HG03196 (cell line): Measurements from ENCODE around the gene EML3.
"Not testable (repeated sequence)": the region's sequence is repeated elsewhere in the genome, so short reads cannot be mapped to it uniquely, and the experiment has no call there.

Experiments
- ATAC-seq: cut with Tn5 transposase; IDR thresholded peaks from one replicate; pipeline ENCODE4 v1.9.1; 2021; ENCODE audit not compliant: unreplicated experiment

The EML3 gene, protein sequence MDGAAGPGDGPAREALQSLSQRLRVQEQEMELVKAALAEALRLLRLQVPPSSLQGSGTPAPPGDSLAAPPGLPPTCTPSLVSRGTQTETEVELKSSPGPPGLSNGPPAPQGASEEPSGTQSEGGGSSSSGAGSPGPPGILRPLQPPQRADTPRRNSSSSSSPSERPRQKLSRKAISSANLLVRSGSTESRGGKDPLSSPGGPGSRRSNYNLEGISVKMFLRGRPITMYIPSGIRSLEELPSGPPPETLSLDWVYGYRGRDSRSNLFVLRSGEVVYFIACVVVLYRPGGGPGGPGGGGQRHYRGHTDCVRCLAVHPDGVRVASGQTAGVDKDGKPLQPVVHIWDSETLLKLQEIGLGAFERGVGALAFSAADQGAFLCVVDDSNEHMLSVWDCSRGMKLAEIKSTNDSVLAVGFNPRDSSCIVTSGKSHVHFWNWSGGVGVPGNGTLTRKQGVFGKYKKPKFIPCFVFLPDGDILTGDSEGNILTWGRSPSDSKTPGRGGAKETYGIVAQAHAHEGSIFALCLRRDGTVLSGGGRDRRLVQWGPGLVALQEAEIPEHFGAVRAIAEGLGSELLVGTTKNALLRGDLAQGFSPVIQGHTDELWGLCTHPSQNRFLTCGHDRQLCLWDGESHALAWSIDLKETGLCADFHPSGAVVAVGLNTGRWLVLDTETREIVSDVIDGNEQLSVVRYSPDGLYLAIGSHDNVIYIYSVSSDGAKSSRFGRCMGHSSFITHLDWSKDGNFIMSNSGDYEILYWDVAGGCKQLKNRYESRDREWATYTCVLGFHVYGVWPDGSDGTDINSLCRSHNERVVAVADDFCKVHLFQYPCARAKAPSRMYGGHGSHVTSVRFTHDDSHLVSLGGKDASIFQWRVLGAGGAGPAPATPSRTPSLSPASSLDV

DNA sequence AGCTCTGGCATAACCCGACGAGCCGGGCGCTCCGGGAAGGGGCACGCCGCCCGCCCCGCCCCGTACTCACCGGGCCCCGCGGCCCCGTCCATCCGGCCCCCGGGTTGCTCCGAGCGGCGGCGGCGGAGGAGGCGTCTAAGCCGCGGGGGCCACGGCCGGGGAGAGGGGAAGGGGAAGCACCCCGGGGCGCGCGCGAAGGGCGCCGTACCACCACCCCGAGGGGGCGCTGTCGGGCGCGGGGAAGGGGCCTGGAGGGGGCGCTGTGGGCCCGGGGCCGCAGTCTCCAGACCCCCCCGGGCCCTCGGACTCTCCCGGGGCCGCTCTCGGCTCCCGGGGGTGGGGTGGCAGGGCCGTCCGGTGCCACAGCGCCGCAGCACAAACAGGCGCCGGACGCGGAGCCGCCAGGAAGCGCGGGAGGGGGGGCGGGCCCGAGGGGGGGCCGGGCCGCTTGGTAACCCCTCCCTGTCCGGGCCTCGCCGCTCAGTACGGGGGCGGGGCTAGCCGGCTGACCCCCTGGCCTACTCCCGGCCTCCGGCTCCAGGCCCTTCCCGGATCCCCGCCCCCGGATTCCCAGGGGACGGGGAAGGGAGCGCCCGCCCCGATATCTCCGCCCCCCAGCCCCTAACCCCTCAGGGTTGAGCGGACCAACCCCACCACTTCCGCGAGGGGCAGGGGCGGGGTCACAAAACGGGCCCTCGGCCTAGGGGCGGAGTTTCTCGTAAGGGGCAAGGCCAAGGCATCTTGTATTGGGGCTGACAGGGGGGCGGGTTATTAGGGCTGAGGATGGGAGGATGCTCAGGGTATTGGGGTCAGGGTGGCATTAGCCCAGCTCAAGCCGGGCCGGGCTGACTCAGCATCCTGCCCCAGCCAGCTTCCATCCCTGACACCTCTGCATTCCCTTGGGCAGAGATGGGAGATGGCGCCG is at the start of gene EML3, which contains the start of gene ROM1:
Gene EML3 (minus strand): TSS at position 410 of the 925 bp plus-strand sequence. CDS start 318 bp downstream, at position 92.
Gene ROM1 (plus strand): TSS at position 892 of the 925 bp plus-strand sequence. CDS start 25 bp downstream, at position 917.
- ATAC-seq, result peak; percentile 49

DNA sequence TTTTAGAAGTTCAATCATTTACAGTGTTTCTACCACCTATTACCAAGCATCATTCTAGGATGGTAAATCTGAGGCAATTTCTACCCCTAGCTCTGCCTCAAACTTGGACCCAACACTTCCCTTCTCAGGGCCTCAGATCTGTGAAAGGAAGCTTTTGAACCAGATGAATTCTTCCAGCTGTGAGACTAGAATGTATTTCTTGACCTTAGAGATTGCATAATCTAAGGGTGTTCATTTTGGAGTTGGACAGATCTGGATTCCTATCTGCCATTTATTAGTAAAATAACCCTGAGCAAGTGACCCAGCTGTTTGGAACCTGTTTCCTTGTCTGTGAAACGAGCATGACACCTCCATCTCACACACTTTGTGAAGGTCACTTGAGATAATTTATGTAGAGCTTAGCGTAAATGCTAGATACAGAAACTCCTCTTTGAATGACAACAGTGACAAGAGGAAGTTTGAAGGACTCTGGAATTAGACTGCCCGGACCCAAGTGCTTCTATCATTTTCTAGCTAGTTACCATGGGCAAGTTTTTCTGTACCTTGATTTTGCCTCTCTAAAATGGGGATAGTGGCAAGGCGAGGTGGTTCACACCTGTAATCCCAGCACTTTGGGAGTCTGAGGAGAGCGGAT is 44.3 kb upstream of the EML3 start:
- ATAC-seq, result no peak

DNA sequence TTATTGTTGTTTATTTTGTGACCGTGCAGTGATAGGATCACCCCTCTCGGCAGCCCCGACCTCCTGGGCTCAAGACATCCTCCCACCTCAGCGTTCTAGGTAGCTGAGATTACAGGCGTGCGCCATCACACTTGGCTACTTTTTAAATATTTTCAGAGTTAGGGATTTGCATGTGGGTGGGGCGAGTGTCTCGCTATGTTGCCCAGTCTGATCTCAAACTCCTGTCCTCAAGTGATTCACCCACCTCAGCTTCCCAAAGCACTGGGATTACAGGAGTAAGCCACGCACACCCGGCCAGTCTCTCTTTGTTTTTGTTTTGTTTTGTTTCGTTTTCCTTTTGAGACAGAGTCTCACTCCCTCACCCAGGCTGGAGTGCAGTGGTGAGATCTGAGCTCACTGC is 41.7 kb upstream of the EML3 start:
- no peak for ATAC-seq

DNA sequence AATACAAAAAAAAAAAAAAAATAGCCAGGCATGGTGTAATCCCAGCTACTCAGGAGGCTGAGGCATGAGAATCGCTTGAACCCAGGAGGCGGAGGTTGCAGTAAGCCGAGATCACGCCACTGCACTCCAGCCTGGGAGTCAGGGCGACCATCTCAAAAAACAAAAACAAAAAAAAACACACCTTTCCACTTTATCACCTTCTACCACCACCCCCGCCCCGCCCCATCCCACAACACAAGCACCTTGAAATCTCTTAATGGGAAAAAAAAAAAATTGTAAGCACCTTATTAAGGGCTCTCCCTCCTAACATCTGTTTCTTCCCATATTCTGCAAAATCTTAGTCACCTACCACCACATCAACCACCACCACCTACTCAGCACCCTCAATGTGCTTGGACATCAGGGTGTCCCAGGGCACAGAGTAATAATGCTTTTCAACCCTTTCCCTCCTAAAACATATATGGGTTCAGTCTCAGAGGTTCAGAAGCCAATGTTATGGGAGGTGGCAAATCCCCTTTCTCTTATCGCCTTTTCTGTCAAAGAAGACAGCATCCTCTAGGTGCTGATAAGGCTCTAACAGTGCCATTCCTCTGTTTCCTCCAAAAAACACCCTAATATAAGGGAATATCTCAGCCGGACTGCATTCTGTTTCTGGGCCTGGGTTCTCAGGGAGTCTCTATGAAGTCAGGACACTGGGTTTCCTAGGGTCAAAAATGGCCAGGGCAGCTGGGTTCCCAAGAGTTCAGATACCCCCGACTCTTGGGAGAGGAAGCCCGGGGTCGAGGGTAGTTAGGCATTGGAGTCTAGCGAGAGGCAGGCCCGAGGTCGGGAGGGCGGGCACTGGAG is 39.8 kb upstream of the EML3 start:
- peak; percentile 18 for ATAC-seq

DNA sequence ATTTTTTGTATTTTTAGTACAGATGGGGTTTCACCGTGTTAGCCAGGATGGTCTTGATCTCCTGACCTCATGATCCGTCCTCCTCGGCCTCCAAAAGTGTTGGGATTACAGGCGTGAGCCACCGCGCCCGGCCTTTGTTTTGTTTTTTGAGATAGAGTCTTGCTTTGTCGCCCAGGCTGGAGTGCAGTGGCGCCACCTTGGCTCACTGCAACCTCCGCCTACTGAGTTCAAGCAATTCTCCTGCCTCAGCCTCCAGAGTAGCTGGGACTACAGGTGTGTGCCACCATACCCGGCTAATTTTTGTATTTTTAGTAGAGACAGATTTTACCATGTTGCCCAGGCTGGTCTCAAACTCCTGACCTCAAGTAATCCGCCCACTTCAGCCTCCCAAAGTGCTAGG is 37.7 kb upstream of the EML3 start:
- not testable (repeated sequence) for ATAC-seq

DNA sequence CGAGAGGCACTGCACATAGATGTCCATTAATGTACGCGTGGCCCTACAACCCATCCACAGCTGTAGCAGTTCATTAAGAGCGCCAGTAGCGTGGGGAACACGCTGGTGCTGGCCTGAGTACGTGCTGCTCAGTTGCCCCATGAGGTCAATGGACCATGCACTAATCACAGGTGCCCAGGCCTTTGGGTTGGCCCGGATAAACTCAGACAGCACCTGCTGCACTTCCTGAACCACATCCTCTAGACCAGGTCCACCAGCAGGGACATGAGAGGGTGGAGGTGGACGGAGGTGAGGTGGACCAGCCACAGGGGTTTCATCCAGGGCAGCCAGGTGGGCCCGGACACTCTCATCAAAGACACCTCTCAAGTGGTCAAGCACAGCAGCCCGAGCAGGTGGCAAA is 36.9 kb upstream of the EML3 start:
- ATAC-seq, result no peak

DNA sequence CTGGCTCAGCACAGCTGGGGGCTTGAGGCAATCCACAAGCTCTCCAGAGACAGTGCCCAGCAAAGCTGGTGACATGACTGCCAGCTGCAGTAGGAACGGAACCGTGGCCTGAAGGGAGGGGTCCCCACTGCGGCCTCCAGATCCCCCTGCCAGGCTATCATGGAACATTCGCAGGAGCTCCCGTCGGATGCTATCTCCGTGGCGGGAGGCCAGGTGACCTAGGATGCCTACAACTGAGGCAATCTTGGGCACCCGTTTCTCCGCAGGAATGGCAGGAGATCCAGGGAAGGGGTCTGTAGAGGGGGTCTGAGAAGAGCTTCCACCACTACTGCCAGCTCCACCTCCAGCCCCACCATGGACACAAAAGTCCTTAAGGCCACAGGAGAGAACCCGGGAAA is 36.4 kb upstream of the EML3 start:
- ATAC-seq, result no peak

DNA sequence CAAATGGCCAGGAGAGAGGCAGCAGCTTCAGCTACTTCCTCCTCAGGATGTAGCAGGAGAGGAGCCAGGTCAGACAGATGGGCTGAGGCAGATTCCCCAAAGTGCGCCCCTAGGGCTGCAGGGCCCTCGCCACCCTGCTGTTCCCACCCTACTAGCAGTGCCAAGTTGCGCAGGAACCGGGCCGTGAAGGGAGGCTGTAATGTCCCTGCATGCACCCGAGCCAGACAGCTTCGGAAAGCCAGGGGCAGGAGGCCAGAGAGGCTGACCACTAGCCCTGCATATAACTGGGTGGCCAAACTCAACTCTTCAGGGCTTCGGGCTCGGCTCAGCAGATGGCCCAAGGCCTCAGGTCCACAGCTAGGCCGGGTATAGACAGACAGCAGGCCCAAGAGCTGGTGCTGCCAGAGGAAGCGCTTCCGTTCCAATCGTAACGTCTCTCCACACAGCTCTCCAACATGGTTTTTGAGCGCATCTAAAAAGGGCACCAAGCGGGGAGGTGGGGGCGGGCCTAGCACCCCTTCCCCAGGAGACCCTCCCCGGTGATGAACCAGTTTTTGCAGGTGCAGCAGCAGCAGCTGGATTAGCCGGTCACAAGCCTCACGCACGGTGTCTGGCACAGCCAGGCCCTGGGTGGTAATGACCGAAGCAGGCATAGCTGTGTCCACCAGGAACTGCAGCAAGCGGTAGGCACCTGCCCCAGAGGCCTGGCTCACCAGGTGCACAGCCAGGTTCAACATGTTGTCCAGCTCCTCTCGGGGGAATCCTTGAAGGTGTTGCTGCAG is 35.8 kb upstream of the EML3 start:
- ATAC-seq, result no peak

DNA sequence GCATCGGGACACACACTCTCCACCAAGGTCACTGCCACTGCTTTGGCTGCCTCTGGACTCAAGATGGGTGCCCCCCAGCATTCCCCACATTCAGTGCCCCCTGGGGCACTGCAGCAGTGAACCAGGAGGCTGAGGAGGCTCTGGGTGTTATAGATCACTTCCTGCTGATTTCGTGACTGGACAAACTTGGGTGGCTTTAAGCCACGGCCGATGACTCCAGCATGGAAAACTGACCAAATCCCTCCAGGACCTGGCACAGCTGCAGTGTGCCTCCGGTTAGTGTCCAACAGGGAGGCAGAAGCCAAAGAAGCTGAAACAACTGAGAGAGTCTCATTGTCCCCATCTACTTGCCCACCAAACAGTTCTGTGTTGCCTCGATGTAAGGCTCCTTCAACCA is 35.0 kb upstream of the EML3 start:
- ATAC-seq, result no peak

DNA sequence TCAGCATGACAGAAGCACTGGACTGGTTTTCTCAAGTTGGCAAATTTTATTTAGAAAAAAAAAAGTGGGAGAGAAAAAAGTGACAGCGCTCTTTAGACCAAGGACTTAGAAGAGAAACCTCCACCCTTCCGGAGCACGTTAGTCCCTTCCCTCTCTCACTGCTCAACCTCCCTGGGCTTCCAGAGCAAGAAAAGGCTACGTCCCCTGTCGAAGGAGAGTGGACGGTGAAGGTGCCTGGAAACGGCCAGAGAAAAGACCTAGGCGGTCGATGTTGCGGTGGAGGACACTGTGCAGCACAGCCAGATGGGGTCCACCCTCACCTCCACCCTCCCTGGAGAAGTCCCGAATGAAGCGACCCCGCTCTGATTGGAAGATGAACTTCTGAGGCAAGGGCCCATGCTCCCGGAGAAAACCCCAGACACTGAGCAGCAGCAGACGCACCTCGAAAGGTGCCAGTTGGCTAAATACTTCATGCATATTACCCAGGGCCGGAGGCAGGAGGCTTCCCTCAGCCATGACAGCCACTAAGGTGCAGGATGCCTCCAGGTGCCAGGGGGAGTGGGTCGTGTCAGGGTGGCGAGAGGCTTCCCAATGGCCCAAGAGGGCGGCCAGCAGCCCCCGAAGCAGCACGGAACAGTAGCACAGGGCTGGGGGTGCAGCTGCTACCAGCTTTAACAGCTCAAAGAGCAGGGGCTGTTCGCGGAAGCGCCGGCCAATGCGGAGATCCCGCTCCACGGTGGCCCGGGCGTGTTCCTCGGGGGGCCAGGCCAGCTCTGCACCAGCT is 34.4 kb upstream of the EML3 start:
- ATAC-seq, result no peak

DNA sequence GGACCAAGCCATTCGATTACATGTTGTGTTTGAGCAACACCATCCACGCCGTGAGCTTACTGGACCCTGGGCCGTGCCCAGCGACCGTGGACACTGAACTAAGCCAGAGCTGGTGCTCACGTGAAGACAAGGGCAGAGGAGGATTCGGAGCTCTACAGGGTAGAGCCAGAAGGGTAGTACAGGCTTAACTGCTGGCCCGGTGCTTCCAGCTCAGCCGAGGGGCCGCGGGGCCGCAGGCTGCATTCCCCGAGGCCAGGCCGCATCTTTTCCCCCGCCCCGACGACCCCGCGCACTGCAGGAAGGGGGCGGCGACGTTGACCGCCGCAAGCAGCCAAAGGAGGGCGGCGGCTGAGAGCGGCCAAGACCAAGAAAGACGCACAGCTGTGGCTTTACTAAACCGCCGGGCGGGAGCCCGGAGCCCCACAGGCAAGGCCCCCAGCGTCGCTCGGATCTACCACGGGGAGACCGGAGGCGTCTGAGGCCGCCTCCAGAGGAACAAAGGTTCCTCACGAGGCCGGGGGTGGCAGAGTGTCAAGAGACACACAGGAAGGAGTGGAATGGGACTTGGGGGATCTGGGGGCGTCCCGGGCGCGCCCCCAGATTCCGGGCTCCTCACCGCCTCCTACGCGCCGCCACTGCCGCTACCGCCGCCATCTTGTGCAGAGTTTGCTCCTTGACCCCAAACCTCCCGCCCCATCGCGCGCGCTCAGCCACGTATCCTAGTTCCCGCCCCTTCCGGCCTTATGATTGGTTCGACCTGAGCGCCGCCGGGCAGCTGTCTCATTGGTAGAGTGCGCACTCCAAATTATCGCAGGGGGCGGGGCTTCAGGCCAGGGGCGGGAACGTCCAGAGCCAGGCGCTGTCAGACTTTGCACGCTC is 33.6 kb upstream of the EML3 start, which contains the start of gene GANAB:
Gene GANAB (minus strand): TSS at position 668 of the 879 bp plus-strand sequence. CDS start 14 bp downstream, at position 654.
- ATAC-seq, result peak; percentile 88

DNA sequence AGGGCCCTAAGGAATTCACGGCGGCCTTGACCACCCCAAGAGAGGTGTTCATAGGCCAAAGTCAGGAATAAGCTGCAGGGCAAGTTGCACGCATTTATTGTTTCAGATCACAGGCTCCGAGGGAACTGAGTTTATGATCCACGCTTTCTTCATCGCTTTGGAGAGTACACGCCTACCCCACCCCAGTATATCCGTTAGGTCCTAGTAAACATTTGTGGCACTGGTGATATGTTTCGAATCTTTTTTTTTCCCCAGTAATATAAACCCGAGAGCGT is 33.0 kb upstream of the EML3 start:
- ATAC-seq, result no peak

DNA sequence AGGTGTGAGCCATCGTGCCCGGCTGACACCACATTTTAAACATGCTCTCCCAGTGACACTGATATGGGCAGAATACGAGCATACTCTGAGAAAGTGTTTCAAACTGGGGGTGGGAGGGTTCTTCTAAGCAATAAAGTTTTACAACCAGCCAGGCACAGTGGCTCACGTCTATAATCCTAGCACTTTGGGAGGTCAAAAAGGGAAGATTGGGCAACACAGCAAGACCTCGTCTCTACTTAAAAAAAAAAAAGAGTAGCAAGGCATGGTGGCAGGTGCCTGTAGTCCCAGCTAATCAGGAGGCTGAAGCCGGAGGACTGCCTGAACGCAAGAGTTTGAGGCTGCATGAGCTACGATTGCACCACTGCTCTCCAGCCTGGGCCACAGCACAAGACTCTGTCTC is 31.6 kb upstream of the EML3 start:
- ATAC-seq, result no peak

DNA sequence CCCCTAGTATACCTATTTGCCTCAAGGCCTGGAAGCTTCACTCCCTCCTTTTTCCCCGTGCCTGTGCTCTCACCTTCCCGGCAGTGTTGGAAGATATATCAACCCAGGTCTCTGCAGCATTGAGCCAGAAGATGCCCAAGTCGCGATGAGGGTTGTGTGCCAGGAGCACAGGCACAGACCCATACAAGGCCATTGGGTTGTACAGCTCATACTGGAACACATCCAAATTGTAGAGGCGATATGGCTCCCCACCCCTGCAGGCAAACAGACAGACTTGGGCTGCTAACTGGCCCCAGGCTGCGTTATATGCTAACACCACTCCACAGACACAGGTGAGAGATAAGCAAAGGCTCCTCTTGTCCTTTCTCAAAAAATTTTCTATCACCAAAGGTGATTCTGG is 19.9 kb upstream of the EML3 start:
- ATAC-seq, result no peak

DNA sequence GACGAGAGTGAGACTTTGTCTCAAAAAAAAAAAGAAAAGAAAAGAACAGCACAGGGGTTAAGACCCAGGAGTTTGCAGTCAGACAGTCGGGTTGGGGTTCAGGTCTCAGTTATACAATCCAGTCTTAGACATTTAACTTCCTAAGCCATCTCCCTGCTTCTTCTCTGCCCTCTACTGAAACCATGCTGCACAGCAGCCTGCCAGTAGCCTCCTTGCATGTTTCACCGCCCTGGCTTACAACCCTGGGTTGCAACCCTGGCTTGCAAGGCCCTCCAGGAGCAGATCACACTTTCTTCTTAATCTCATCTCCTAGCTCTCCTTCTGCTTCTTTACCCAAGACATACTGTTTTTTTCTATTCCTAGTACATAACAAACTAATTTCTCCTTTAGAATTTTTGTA is 15.1 kb upstream of the EML3 start:
- ATAC-seq, result no peak

DNA sequence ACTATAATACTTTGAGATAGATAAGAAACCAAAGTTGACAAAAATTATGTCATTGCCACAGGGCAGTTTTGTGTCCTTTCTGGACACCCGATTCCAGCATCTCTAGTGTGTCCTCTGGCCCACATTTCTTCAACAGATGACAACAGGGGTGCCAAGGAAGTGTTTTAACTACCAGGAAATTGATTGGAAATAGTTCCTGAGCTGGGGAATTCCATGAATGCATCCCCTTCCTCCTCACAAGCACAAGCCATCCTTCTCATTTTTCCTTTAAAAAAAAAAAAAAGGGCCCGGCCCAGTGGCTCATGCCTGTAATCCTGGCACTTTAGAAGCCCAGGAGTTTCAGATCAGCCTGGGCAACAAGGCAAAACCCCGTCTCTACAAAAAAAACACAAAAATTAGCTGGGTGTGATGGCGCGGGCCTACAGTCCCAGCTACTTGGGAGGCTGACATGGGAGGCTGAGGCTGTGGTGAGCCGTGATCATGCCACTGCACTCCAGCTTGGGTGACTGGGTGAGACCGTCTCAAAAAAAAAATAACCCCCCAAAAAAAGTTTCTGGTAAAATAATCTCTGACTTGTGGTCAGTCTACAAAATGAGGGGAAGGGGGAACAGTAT is 10.0 kb upstream of the EML3 start:
- ATAC-seq, result no peak
